Measurements from ENCODE around the gene GNPDA1. TPM values are rescaled to one million over a fixed set of nuclear protein-coding genes. Genes with fewer than 3 reads are reported as not detected.

GNPDA1 gene
- polyA plus RNA-seq, 1 donor (not counting 4 experiments of a cell fraction or from before 2014, with no cell fraction given) = 18.0 TPM

DNA sequence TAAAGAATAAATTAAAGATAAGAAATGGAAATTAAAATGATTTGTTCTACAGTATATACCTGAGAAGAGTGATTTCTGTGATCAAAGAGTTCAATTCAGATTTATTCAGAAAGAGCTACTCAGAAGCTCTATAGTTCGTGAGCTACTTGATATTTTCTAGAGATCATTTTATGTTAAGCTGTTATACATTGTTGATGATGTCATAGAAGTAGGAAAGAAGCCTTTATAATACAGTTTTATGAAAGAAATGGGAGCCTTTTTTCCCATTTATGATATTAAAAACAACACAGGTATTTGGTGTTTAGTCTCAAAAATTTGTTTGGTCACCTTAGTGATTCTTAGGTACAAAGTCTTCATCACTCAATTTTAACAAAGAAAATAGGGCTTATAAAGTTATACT lies 23.1 kb downstream of the GNPDA1 start:
- dilution Hi-C loops (cut with MboI; ENCODE audit: extremely low pct_ligation_motif_present, low sequenced_read_pairs) = no loop called here
- Histone ChIP-seq H3K9me1 (ENCODE audit: control insufficient read depth, extremely low read depth, insufficient read depth, low read length) (no peaks in the 10 kb centered on the region), H3K27ac (ENCODE audit: control insufficient read depth, insufficient read depth, low read length) (no peak overlapping the region), H3K27me3 (ENCODE audit: control insufficient read depth, extremely low read depth, insufficient read depth, low read length) (no peaks in the 10 kb centered on the region), H3K9ac (ENCODE audit: control insufficient read depth, extremely low read depth, insufficient read depth, low read length) (no peak overlapping the region), H3K4me1 (ENCODE audit: control insufficient read depth, extremely low read depth, insufficient read depth, low read length) (peaks cover 2% of the 10 kb centered on the region), H3K4me3 (ENCODE audit: control insufficient read depth in 2 of 3, extremely low read depth in 1 of 3, insufficient read depth in 2 of 3, low read depth in 1 of 3, low read length in 3 of 3) (no peak overlapping the region), H3K9me3 (ENCODE audit: control insufficient read depth, low read depth, low read length) (no peaks in the 10 kb centered on the region), H4K20me1 (ENCODE audit: control insufficient read depth, extremely low read depth, insufficient read depth, low read length) (no peaks in the 10 kb centered on the region), H3K79me2 (ENCODE audit: control insufficient read depth, insufficient read depth, low read length) (no peaks in the 10 kb centered on the region), H3K36me3 (ENCODE audit: control insufficient read depth in 2 of 2, extremely low read depth in 1 of 2, insufficient read depth in 2 of 2, low read length in 2 of 2) (peaks cover 15 to 17% of the 10 kb centered on the region in 2 experiments), H3K4me2 (ENCODE audit: control insufficient read depth, extremely low read depth, insufficient read depth, low read depth, low read length) (no peak overlapping the region), H2AFZ (ENCODE audit: control insufficient read depth, low read length) (no peak overlapping the region)
- TF ChIP-seq EZH2 (IDR thresholded peaks at IDR 0.05; ENCODE audit: low read length) = no peak
- TF ChIP-seq, protein P1, sequence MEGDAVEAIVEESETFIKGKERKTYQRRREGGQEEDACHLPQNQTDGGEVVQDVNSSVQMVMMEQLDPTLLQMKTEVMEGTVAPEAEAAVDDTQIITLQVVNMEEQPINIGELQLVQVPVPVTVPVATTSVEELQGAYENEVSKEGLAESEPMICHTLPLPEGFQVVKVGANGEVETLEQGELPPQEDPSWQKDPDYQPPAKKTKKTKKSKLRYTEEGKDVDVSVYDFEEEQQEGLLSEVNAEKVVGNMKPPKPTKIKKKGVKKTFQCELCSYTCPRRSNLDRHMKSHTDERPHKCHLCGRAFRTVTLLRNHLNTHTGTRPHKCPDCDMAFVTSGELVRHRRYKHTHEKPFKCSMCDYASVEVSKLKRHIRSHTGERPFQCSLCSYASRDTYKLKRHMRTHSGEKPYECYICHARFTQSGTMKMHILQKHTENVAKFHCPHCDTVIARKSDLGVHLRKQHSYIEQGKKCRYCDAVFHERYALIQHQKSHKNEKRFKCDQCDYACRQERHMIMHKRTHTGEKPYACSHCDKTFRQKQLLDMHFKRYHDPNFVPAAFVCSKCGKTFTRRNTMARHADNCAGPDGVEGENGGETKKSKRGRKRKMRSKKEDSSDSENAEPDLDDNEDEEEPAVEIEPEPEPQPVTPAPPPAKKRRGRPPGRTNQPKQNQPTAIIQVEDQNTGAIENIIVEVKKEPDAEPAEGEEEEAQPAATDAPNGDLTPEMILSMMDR (optimal IDR thresholded peaks at IDR 0.05 in 1 of 3, IDR thresholded peaks at IDR 0.05 in 1 of 3, conservative IDR thresholded peaks at IDR 0.05 in 1 of 3; ENCODE audit: extremely low read depth in 1 of 3, insufficient read depth in 2 of 3, low read length in 3 of 3) = no peak
- FAIRE-seq = no peak
- DNase-seq (ENCODE audit: low read depth, low spot score) = no peak

DNA sequence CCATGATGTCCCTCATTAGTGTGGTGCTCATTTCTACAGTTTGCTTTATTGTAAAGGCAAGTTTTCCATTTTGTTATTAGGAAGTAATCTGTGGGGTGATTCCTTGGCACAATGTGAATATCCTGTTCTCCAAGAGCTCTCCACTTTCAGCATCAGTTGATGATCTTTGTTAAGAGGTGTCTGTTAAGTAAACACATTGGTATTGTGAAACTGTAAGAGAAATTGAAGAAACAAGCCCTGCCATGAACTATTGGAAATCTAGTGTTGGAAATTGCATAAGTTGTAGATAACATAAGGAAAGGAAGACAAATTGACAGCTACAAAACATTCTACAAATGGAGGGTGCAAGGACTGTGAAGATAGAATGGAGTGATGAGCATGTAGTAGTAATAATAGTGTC lies 26.8 kb downstream of the GNPDA1 start:
- Histone ChIP-seq H3K4me1 (ENCODE audit: control insufficient read depth, extremely low read depth, insufficient read depth, low read length) (no peaks in the 10 kb centered on the region), H3K9me1 (ENCODE audit: control insufficient read depth, extremely low read depth, insufficient read depth, low read length) (no peaks in the 10 kb centered on the region), H3K9ac (ENCODE audit: control insufficient read depth, extremely low read depth, insufficient read depth, low read length) (no peak overlapping the region), H3K79me2 (ENCODE audit: control insufficient read depth, insufficient read depth, low read length) (no peaks in the 10 kb centered on the region), H2AFZ (ENCODE audit: control insufficient read depth, low read length) (no peak overlapping the region), H3K36me3 (ENCODE audit: control insufficient read depth in 2 of 2, extremely low read depth in 1 of 2, insufficient read depth in 2 of 2, low read length in 2 of 2) (peaks cover 8 to 18% of the 10 kb centered on the region in 2 experiments), H3K4me2 (ENCODE audit: control insufficient read depth, extremely low read depth, insufficient read depth, low read depth, low read length) (no peak overlapping the region), H3K27ac (ENCODE audit: control insufficient read depth, insufficient read depth, low read length) (no peak overlapping the region), H3K27me3 (ENCODE audit: control insufficient read depth, extremely low read depth, insufficient read depth, low read length) (no peaks in the 10 kb centered on the region), H3K9me3 (ENCODE audit: control insufficient read depth, low read depth, low read length) (no peaks in the 10 kb centered on the region), H3K4me3 (ENCODE audit: control insufficient read depth in 2 of 3, extremely low read depth in 1 of 3, insufficient read depth in 2 of 3, low read depth in 1 of 3, low read length in 3 of 3) (no peak overlapping the region), H4K20me1 (ENCODE audit: control insufficient read depth, extremely low read depth, insufficient read depth, low read length) (no peaks in the 10 kb centered on the region)
- no peak for DNase-seq (ENCODE audit: low read depth, low spot score)
- TF ChIP-seq, protein P1 (optimal IDR thresholded peaks at IDR 0.05 in 1 of 3, IDR thresholded peaks at IDR 0.05 in 1 of 3, conservative IDR thresholded peaks at IDR 0.05 in 1 of 3; ENCODE audit: extremely low read depth in 1 of 3, insufficient read depth in 2 of 3, low read length in 3 of 3) = no peak
- no peak for TF ChIP-seq EZH2 (IDR thresholded peaks at IDR 0.05; ENCODE audit: low read length)
- dilution Hi-C loops (cut with MboI; ENCODE audit: extremely low pct_ligation_motif_present, low sequenced_read_pairs) = no loop called here
- no peak for FAIRE-seq
